WTC11 (cell line): ENCODE data around the gene VPS41. TPM values are rescaled to one million over a fixed set of nuclear protein-coding genes. Genes with fewer than 3 reads are reported as not detected.
"Not testable (repeated sequence)": the region's sequence is repeated elsewhere in the genome, so short reads cannot be mapped to it uniquely, and the experiment has no call there.

Source experiments
- ATAC-seq: fragments of 200-7000 bp; cut with Tn5 transposase; 2 replicates; pipeline ENCODE4 v1.10.0; 2021; ENCODE audit warnings: mild to moderate bottlenecking, moderate library complexity
- CTCF ChIA-PET: fragments of 300-600 bp; sonication (Branson Sonifier 250); formaldehyde crosslinking; loops from one replicate; lab custom pipeline; 2021; ENCODE audit warnings: antibody characterized with exemption; lab: Charles Lee
- POLR2A ChIA-PET: fragments of 350-600 bp; sonication (Branson Sonifier 250); formaldehyde crosslinking; loops from one replicate; lab custom pipeline; 2021; ENCODE audit warnings: antibody characterized with exemption; lab: Charles Lee
- DNase-seq: peaks from one replicate; pipeline ENCODE4 v3.0.0; 2021; ENCODE audit warnings: low spot score
- H3K27ac Mint-ChIP-seq: 2 replicates; pipeline ENCODE4 v1.8.0; 2021; ENCODE audit warnings: mixed read lengths
- H3K27me3 Mint-ChIP-seq: 2 replicates; pipeline ENCODE4 v1.8.0; 2021; ENCODE audit warnings: low read depth, mild to moderate bottlenecking, moderate library complexity, mixed read lengths
- H3K36me3 Mint-ChIP-seq: 2 replicates; pipeline ENCODE4 v1.8.0; 2021; ENCODE audit warnings: mixed read lengths
- H3K4me1 Mint-ChIP-seq: 2 replicates; pipeline ENCODE4 v1.8.0; 2022; ENCODE audit warnings: mixed read lengths
- H3K4me3 Mint-ChIP-seq: 2 replicates; pipeline ENCODE4 v1.8.0; 2021; ENCODE audit warnings: mild to moderate bottlenecking, moderate library complexity, mixed read lengths
- H3K9me3 Mint-ChIP-seq: 2 replicates; pipeline ENCODE4 v1.8.0; 2021; ENCODE audit warnings: mixed read lengths
- ATF6 ChIP-seq: sonication (generic); formaldehyde crosslinking; IDR thresholded peaks from 2 replicates; pipeline ENCODE4 v1.8.1; 2023; ENCODE audit warnings: mild to moderate bottlenecking, missing genetic modification reagents
- CREB1 ChIP-seq: sonication (generic); formaldehyde crosslinking; IDR thresholded peaks from 2 replicates; pipeline ENCODE4 v1.8.0; 2023; ENCODE audit warnings: mild to moderate bottlenecking, missing genetic modification reagents
- CTCF ChIP-seq: fragments of 200-600 bp; IDR thresholded peaks from 2 replicates; pipeline ENCODE4 v1.8.0; 2022; ENCODE audit warnings: antibody characterized with exemption
- ELF4 ChIP-seq: sonication (generic); formaldehyde crosslinking; IDR thresholded peaks from 2 replicates; pipeline ENCODE4 v1.8.1; 2022; ENCODE audit warnings: low read depth, mild to moderate bottlenecking, moderate library complexity, missing genetic modification reagents
- ESRRA ChIP-seq: sonication (generic); formaldehyde crosslinking; IDR thresholded peaks from 2 replicates; pipeline ENCODE4 v1.8.1; 2022; ENCODE audit warnings: mild to moderate bottlenecking, missing genetic modification reagents, borderline replicate concordance
- IRF2 ChIP-seq: sonication (generic); formaldehyde crosslinking; IDR thresholded peaks from 2 replicates; pipeline ENCODE4 v1.8.0; 2022; ENCODE audit warnings: low read depth, missing genetic modification reagents, borderline replicate concordance
- JUN ChIP-seq: sonication (generic); formaldehyde crosslinking; IDR thresholded peaks from 2 replicates; pipeline ENCODE4 v1.8.0; 2023; ENCODE audit warnings: mild to moderate bottlenecking, missing genetic modification reagents
- NR1H2 ChIP-seq: sonication (generic); formaldehyde crosslinking; IDR thresholded peaks from 2 replicates; pipeline ENCODE4 v1.9.0; 2021; ENCODE audit warnings: mild to moderate bottlenecking, moderate library complexity, missing genetic modification reagents
- NR3C1 ChIP-seq: sonication (generic); formaldehyde crosslinking; conservative IDR thresholded peaks from 2 replicates; pipeline ENCODE4 v1.8.1; 2023; ENCODE audit warnings: low read depth, mild to moderate bottlenecking, missing genetic modification reagents
- PREB ChIP-seq: sonication (generic); formaldehyde crosslinking; IDR thresholded peaks from 2 replicates; pipeline ENCODE4 v1.8.1; 2022; ENCODE audit warnings: mild to moderate bottlenecking, missing genetic modification reagents, moderate library complexity, borderline replicate concordance
- RELA ChIP-seq: sonication (generic); formaldehyde crosslinking; IDR thresholded peaks from 2 replicates; pipeline ENCODE4 v1.8.1; 2022; ENCODE audit warnings: missing genetic modification reagents, mild to moderate bottlenecking, borderline replicate concordance
- SMAD3 ChIP-seq: sonication (generic); formaldehyde crosslinking; IDR thresholded peaks from 2 replicates; pipeline ENCODE4 v1.8.0; 2022; ENCODE audit warnings: missing genetic modification reagents, mild to moderate bottlenecking, borderline replicate concordance
- SMAD4 ChIP-seq: sonication (generic); formaldehyde crosslinking; IDR thresholded peaks from 2 replicates; pipeline ENCODE4 v1.8.0; 2022; ENCODE audit warnings: mild to moderate bottlenecking, missing genetic modification reagents
- SP1 ChIP-seq: sonication (generic); formaldehyde crosslinking; conservative IDR thresholded peaks from 2 replicates; pipeline ENCODE4 v1.8.1; 2022; ENCODE audit warnings: missing genetic modification reagents
- STAT6 ChIP-seq: sonication (generic); formaldehyde crosslinking; conservative IDR thresholded peaks from 2 replicates; pipeline ENCODE4 v1.8.1; 2023; ENCODE audit warnings: mild to moderate bottlenecking, low read depth, missing genetic modification reagents, moderate library complexity
- TEAD1 ChIP-seq: sonication (generic); formaldehyde crosslinking; IDR thresholded peaks from 2 replicates; pipeline ENCODE4 v1.8.0; 2022; ENCODE audit warnings: mild to moderate bottlenecking, missing genetic modification reagents
- USF2 ChIP-seq: sonication (generic); formaldehyde crosslinking; IDR thresholded peaks from 2 replicates; pipeline ENCODE4 v1.8.1; 2023; ENCODE audit warnings: mild to moderate bottlenecking, missing genetic modification reagents, moderate library complexity
- ZMAT4 ChIP-seq: fragments of 250-450 bp; sonication (Bioruptor Pico); IDR thresholded peaks from 2 replicates; pipeline ENCODE4 v1.9.0; 2021; ENCODE audit warnings: mild to moderate bottlenecking
- ZNF281 ChIP-seq: sonication (generic); formaldehyde crosslinking; IDR thresholded peaks from 2 replicates; pipeline ENCODE4 v1.8.0; 2023; ENCODE audit warnings: mild to moderate bottlenecking, missing genetic modification reagents
- ZNF671 ChIP-seq: fragments of 250-450 bp; sonication (Bioruptor Pico); IDR thresholded peaks from 2 replicates; pipeline ENCODE4 v1.8.0; 2021; ENCODE audit warnings: mild to moderate bottlenecking
- total RNA-seq: library from RNA; stranded (reverse); gene quantifications from 3 replicates; pipeline ENCODE4 v1.2.3, GENCODE V29; 2021

The VPS41 gene
- total RNA-seq, 1 experiment from 2014 or later, result 50.3 TPM

GRCh38 chr7:38855867-38856266 lies 53.1 kb downstream of the VPS41 start (continued):
- no peak for TF ChIP-seq PREB (CRISPR knock-in tag)
- no peak for TF ChIP-seq NR1H2 (CRISPR knock-in tag)
- TF ChIP-seq RELA (CRISPR knock-in tag), result no peak
- no peak for TF ChIP-seq ZNF671 (CRISPR knock-in tag)
- no peak for TF ChIP-seq USF2
- no peak for TF ChIP-seq ATF6
- no peak for TF ChIP-seq SMAD3 (CRISPR knock-in tag)
- TF ChIP-seq SP1 (CRISPR knock-in tag), result no peak

- ATAC-seq, result no peak
- ChIA-PET POLR2A (no interaction called here), CTCF (no interaction called here)
- Mint-ChIP-seq H3K27ac (no peak overlapping the region), H3K36me3 (no peaks in the 10 kb centered on the region; the same call in 1 of the 2 replicates), H3K4me1 (peaks cover 14% of the 10 kb centered on the region), H3K27me3 (no peaks in the 10 kb centered on the region), H3K4me3 (no peak overlapping the region), H3K9me3 (peaks cover 14% of the 10 kb centered on the region)
- no peak for DNase-seq
- TF ChIP-seq NR3C1 (CRISPR knock-in tag) (no peak), STAT6 (CRISPR knock-in tag) (no peak), CTCF (no peak), SP1 (CRISPR knock-in tag) (no peak), JUN (no peak), IRF2 (no peak), ZMAT4 (CRISPR knock-in tag) (no peak), SMAD4 (no peak), TEAD1 (CRISPR knock-in tag) (no peak), ELF4 (CRISPR knock-in tag) (no peak), ZNF281 (no peak), CREB1 (CRISPR knock-in tag) (no peak), ESRRA (CRISPR knock-in tag) (no peak)
- TF ChIP-seq, all 79 proteins: peak for 0
Observed at GRCh38 chr7:38855386-38855785, 53.6 kb downstream of the VPS41 start.

GRCh38 chr7:38854947-38855346 lies 54.0 kb downstream of the VPS41 start:
- POLR2A ChIA-PET, ATAC-seq, H3K27me3 Mint-ChIP-seq, H3K4me3 Mint-ChIP-seq, CTCF ChIA-PET, DNase-seq, H3K27ac Mint-ChIP-seq, H3K36me3 Mint-ChIP-seq: not testable (repeated sequence)
- Mint-ChIP-seq H3K9me3 (peaks cover 14% of the 10 kb centered on the region), H3K4me1 (peaks cover 14% of the 10 kb centered on the region)
